AG04450 (cell line): Measurements from ENCODE around the gene PLEKHF1. TPM values are rescaled to one million over a fixed set of nuclear protein-coding genes. Genes with fewer than 3 reads are reported as not detected.

Source experiments
- CTCF ChIA-PET: fragments of 300-600, 350-600 bp; formaldehyde crosslinking; extraction: SDS; loops from one replicate; lab custom pipeline; 2022; ENCODE audit warnings: antibody characterized with exemption, inconsistent platforms; lab: Charles Lee
- POLR2A ChIA-PET: fragments of 350-600 bp; formaldehyde crosslinking; extraction: SDS; loops from one replicate; lab custom pipeline; 2021; ENCODE audit warnings: antibody characterized with exemption, inconsistent platforms; lab: Yijun Ruan, JAX
- DNase-seq: peaks from one replicate; pipeline ENCODE4 v3.0.0-alpha.2; 2011; ENCODE audit warnings: low read depth, low spot score
- H3K27ac ChIP-seq: one replicate; pipeline ENCODE4 v1.5.1; 2012; ENCODE audit warnings: low read depth, low read length, control low read depth
- H3K27me3 ChIP-seq: one replicate; pipeline ENCODE4 v1.6.0; 2012; ENCODE audit warnings: low read length; ENCODE audit not compliant: control insufficient read depth, insufficient read depth
- H3K4me3 ChIP-seq: 2 replicates; pipeline ENCODE4 v1.5.1; 2011; ENCODE audit warnings: mild to moderate bottlenecking, low read depth, low read length, control low read depth
- H3K9me3 ChIP-seq: 2 replicates; pipeline ENCODE4 v1.5.1; 2012; ENCODE audit warnings: low read length; ENCODE audit not compliant: control insufficient read depth, insufficient read depth
- CTCF ChIP-seq: IDR thresholded peaks from 2 replicates; pipeline ENCODE4 v1.5.1; 2011; ENCODE audit warnings: low read depth, low read length, control low read depth, inconsistent platforms
- polyA plus RNA-seq: library from polyadenylated mRNA; depleted of rRNA; stranded (reverse); fragments of >200 nt; gene quantifications from 2 replicates; pipeline ENCODE4 v1.2.3, GENCODE V29; 2011

PLEKHF1 gene
- polyA plus RNA-seq, 1 experiment: 5.4 TPM

- no peaks in the 10 kb centered on the region; the same call in 1 of the 2 replicates for H3K9me3 ChIP-seq
- no peak overlapping the region for H3K27ac ChIP-seq
- H3K4me3 ChIP-seq: no peak overlapping the region
- DNase-seq: no peak
- ChIA-PET CTCF (interaction anchor here (1.6 kb wide), 1 partner anchor 18 kb away, joined by 4 read pairs; no protein-coding TSS in a partner anchor), POLR2A (no interaction called here)
- no peak for TF ChIP-seq CTCF
- no peaks in the 10 kb centered on the region for H3K27me3 ChIP-seq
These were observed 10.5 kb downstream of the PLEKHF1 start for GRCh38 chr19:29675650-29676186.

GRCh38 chr19:29676586-29676985, 11.3 kb downstream of the PLEKHF1 start:
- Histone ChIP-seq H3K4me3 (no peak overlapping the region), H3K27me3 (no peaks in the 10 kb centered on the region), H3K27ac (no peak overlapping the region), H3K9me3 (no peaks in the 10 kb centered on the region; the same call in 1 of the 2 replicates)
- no peak for DNase-seq
- CTCF ChIA-PET: interaction anchor here (3.2 kb wide), 1 partner anchor 40 kb away, joined by 14 read pairs; no protein-coding TSS in a partner anchor
- POLR2A ChIA-PET: no interaction called here
- no peak for TF ChIP-seq CTCF

- POLR2A ChIA-PET: no interaction called here
- Histone ChIP-seq H3K27me3 (no peaks in the 10 kb centered on the region), H3K4me3 (no peak overlapping the region), H3K27ac (no peak overlapping the region), H3K9me3 (no peaks in the 10 kb centered on the region; the same call in 1 of the 2 replicates)
- CTCF ChIA-PET: interaction anchor here (0.8 to 3.2 kb wide), 3 partner anchors 11 to 39 kb away, joined by 3 to 14 read pairs (median 4); no protein-coding TSS in a partner anchor
- no peak for DNase-seq
- TF ChIP-seq CTCF: no peak
These were observed 11.9 kb downstream of the PLEKHF1 start for GRCh38 chr19:29677001-29677817.

- H3K9me3 ChIP-seq: no peaks in the 10 kb centered on the region; the same call in 1 of the 2 replicates
- H3K27ac ChIP-seq: no peak overlapping the region
- TF ChIP-seq CTCF: no peak
- DNase-seq: no peak
- ChIA-PET CTCF (interaction anchor here (3.2 kb wide), 1 partner anchor 38 kb away, joined by 14 read pairs; no protein-coding TSS in a partner anchor), POLR2A (interaction anchor here (0.7 kb wide), 1 partner anchor 16 kb away, joined by 4 read pairs; no protein-coding TSS in a partner anchor)
- no peak overlapping the region for H3K4me3 ChIP-seq
- no peaks in the 10 kb centered on the region for H3K27me3 ChIP-seq
These were observed 13.3 kb downstream of the PLEKHF1 start for GRCh38 chr19:29678484-29679106.
